NCI-H446 treated with DMSO at 0.1 percent for 48 hours (cell line): ENCODE results near the gene OBSL1.

ENCODE experiments used
- DNase-seq: peaks from one replicate; lab custom pipeline; 2025; lab: John Stamatoyannopoulos, UW

OBSL1 gene

DNA sequence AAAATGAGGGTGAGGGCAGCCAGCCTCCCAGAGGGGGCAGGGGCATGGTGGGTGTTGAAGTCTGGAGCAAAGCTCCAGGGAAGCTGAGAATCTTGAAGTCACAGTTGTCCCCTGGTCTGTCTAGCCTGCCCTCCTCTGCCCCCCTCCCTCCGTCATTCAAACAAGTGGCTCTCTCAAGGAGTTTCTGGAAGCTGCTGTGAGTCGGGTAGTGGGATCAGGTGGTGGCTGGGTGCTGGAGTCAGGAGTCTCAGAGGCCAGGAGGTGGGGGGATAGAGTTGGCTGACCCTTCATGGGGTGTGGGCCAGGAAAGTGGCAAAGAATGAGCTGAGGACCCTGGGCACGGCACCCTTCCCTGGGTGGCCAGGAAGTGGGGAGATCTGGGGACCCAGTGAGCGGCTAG, 57.6 kb downstream of the OBSL1 start:
- no peak for DNase-seq

DNA sequence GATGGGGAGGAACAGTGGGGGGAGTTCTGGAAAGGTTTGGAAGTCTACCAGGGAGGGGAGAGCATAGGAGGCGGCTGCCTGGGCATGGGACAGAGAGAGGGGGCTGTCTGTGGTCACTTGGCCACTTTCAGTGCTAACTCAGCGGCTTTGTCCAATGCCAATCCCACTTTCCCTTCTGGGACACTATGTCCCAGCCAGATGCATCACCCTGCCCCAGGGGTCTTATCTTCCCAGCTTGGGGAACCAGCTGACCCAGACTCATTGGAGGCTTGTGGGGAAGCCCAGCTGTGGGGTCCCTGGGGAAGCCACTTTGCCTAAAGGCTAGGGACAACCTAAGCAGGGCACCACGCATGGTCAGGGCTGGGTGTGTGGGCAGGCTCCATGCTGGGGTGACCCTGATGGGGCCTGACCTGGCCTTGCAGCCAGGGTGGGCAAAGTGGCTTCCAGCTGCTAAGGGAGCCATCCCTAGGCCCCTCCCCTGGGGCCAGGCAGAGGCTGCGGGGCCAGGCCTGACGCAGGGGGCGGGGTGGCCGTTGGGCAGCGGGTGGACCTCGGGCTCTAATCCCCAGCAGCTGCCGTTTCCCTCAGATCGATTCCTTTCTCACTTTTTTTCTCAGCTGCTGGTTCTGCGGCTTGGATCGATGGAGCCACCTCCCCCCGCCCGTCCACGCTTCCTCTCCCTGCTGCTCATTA, 58.7 kb downstream of the OBSL1 start:
- DNase-seq = no peak

DNA sequence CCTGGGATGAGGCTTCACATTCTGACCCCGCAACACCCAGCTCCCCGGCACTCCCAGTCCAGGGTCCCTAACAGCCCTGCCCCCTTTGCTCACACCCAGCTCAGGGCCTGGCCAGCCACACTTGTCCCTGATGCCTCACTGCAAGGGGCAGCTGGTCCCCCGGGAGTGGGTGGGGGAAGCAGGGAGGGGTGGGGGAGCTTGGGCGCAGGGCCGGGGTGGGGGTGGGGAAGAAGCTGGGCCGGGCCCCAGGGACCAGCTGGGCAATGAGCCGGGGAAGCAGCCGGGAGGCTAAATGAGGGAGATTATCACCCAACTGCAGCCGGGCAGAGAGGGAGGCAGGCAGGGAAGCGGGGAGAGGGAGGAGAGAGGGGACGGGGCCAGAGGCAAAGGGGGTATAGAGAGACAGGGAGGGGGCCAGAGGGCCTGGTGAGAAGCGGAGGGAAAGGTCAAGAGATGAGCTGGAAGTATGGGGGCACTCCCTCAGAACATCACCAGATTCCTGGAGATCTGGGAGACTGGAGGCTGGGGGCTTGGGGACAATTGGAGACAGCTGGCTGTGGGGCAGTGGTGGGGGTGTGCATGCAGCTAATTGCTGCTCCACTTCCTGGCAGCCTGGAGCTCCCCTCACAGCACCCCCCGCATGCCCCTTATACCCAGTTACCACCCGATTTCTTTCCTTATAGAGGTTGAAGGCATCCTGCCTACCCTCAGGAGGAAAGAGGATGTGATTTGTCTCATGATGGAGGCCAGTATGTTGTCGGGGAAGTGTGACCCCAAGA, 59.6 kb downstream of the OBSL1 start:
- DNase-seq = no peak

DNA sequence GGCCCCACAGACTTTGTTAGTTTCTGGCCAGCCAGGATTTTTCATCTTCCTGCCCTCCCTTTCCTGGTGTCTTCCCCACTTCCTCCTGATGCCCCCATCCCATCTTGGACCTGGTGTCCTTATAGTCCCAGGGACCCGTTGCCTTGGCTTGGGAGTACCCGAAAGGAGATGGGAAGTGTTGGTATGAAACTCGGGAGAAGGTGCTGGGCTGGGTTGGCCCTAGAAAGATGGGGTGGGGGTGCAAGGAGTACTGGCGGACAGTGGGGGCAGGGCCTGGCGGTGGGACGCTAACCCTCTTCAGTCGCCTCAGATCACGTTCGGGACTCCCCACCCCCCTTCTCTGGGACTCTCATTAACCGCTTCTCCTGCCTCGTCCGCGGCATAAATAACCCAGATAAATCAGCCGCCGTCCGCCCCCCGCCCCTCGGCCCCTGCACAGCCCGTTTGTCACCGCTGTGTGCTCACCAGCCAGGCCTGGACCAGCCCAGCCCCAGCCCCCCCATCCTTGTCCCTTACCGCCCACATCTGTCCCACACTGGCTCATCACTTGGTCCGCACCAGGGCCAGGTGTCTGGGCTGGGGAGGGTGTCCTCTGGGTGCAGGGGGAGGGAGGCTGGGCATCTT, 60.7 kb downstream of the OBSL1 start:
- DNase-seq = no peak

DNA sequence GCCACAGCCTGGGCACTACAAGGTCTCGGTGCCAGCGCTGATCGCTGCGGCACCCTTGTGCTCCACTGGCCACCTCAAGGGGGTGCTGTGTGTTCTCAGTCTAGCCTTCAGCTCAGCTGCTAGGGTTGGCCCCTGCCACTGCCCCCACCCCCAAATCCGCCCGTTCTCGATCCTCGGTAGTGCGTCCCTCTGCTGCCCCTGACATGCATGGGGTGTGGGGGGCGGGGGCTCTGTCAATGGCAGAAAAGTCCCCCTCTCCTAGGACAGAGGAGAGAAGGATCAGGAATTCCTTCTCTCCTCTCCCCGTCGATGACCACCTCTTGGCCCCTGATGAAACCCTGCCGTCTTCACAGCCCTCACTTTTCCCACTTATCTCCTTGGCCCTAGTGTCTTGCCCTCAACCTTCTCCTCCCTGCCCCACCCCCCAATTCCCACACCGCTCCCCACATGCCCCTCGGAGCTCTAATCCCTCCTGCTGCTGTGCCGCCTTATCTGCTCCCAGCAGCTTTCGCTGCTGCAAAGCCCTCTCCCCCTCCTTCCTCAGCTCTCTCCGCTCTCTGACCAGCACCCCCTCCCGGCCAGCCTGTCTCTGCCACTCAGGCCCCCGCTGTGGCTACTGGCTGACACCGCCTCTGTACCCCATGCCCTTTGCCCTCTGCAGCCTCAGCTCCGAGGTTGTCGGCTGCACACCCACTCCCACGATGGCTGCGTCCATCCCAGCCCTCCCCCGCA, 61.4 kb downstream of the OBSL1 start:
- DNase-seq = peak; percentile 47

DNA sequence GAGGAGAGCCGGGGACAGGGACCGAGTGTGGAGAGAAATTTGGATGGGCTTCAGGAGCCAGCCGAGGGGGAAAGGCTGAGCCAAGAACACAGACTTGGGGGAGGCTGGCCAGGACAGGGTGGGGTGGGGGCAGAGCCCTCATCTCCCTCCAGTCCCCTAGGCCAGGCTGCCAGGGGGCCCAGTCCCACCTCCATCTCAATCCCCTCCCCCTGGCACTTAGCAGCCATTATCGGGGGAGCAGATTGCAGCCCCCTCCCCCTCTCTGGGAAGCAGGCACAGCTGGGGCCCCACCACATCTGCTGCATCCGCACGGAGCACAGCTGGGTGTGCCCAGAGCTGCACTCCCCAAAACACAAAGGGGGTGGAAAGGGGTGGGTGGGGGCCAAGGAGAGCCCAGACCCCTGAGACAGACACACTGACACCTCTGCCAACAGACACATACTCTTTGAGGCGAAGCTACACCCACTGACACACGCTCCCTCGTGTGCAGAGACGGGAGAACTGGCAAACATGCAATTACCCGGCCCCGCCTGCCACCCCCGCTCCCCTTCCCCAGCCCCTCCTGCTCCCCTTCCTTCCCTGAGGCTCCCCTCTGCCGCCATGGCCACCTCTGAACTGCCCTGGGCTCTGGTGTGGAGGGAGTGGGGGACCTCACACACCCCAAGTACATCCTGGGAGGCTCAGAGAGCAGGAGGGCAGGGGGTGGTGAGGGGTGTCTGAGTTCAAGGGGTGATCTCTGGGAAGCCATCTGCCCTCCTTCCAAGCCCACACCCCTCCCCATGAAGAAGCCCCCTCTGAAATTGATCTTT, 62.2 kb downstream of the OBSL1 start:
- DNase-seq = peak; percentile 82

DNA sequence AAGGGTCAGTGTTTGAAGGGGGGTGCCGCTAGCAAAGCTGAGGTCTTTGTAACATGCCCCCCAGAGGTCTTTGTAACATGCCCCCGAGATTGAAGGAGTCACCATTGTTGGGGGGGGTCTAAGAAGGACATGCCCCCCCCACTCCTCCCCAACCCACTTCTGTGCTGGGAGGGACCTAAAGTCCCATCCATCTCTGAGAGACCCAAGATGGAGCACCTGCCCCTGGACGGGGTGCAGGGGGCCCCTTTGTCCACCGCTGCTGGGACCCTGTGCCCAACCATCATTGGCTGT, 63.0 kb downstream of the OBSL1 start:
- no peak for DNase-seq

DNA sequence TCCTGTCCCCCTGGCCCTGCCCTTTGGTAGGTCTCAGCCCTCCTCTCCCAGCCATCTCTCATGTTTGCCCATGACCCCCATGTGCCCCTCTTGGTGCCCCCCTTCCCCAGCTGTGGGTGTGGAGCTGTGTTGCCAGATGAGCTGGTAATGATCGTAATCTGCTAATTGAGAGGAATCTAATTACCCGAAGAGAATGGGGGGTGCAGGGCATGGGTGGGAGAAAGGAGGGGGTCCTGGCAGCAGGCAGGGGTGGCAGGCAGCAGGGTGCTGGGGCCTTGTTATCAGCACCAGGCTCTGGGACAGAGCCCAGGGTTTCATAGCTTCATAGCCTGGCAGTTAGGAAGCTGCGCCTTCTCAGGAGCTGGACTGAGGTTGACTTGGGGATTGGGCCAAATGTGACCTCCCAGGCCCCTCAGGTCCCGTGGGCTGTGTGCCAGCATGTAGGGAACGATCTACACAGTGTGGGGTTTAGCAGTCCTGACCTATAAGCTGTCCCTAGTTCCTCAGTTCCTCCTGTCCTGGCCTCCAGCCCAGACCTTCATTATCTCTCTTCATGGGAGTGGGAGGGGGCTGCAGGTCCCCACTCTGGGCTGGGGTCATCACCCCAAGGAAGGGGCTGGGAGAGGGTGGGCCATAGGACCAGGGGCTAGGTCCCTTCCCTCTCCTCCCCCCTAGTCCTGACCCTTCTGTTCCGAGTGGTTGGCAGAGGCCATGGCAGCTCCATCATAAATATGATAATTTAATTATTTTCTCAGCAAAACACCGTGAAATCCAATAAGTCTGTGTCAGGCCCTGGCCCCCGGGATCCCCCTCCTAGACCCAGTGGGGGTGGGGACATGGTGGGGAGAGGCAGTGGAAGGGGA, 63.5 kb downstream of the OBSL1 start:
- DNase-seq = peak; percentile 82

DNA sequence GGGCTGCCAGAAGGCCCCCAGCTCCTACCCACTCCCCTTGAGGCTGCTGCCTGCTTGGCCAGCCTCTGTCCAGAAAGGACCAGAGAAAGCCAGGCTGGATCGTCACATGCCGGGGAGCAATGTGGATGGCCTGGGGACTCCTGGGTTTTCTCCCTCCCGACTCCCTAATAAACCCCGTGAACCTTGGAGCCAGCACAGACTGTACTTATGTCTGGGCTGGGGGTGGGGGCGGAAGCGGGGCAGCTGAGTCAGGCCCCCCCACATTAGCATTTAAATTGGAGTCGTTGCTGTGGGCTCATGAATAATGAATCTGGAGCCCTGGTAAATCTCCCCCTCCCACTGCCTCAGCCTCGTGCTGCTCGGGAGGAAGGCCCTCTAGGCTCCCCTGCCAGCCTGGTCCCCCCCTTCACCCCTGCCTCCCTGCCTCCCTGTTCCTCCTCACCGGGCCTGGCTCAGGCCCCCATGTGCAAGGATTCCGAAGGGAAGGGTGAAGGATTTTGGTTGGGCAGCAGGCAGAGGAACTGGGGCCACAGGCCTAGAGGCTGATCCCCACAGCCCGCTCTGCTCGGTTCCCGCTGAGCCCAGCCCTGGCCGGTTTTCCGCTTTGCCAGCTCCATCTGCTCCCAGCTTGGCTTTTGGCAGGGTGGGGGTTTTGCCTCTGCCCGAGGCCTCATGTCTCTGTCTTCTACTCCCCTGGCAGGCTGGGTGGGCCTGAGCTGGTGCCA, 64.4 kb downstream of the OBSL1 start:
- peak; percentile 95 for DNase-seq

DNA sequence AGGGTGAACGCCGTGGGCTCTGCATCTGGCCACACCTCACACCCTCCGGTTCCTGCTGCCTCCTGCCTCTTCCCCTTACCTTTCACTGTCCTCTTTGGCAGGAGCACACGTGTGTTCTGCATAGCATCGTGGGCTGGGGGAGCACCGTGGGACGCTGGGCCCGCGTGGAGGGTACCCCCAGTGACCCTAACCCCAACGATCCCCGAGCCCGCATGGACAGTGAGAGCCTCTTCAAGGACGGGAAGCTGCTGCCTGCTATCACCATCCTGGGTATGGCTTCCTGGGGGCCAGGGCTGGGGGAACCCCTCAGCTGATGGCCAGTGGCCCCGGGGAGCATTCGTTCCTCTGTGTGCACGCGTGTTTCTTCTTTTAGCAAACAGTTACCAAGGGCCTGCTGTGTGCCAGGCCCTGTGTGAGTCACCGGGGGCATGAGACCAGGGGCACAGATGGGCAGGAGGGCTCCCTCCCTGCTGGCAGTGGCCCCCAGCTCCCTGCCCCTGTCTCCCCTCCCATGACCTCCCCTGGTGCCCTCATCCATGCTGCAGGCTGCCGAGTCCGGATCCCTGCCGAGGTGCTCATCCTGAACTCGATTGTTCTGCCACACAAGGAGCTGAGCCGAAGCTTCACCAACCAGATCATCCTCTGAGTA, 65.1 kb downstream of the OBSL1 start:
- no peak for DNase-seq

DNA sequence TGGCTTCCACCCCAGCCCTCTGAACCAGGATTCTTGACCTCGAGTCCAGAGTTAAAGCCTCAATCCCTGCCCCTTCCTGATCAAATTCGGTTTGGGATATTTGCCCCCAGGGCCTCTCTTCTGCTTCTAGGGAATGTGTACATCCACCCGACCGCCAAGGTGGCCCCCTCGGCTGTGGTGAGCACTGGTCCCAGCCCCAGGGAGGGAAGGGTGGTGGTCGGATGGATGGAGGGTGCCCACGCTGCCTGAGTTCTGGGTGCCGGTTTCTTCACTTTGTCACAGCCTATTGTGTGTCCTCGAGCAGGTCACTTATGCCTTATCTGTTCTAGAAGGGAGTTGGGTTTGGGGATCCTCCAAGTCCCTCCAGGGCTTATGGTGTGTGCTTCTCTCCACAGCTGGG, 65.8 kb downstream of the OBSL1 start:
- DNase-seq = no peak

DNA sequence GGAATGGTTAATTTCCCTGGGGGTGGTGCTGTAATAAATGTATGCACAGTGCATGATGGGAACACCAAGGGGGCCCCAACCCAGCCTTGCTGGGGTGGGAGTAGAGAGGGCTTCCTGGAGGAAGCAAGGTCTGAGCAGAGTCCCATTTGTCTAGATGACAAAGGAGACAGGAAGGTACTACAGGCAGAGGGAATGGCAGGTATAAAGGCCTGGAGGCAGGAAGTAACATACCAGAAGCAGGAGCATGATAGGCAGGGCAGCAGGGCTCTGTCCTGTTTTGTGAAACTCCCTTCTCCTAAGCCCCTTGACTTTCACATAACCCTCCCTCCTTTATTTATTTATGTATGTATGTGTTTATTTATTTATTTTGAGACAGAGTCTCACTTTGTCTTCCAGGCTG, 68.7 kb downstream of the OBSL1 start:
- no peak for DNase-seq

DNA sequence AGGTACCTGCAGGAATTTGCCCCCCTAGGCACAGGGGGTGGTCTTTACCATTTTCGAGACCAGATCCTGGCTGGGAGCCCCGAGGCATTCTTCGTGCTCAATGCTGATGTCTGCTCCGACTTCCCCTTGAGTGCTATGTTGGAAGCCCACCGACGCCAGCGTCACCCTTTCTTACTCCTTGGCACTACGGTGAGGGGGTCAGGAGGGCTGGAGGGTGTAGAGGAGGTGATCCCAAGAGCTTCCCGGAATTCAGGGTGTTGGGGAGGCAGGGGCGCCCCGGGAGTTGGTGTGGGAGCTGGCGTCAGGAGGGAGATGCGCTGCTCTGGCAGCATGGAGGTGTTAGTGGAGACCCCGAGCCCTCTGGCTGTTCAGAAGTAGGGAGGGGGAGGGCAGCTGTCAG, 69.5 kb downstream of the OBSL1 start:
- no peak for DNase-seq
